HS-27A (cell line): ENCODE data around the gene PTMA.
"Not testable (repeated sequence)": the region's sequence is repeated elsewhere in the genome, so short reads cannot be mapped to it uniquely, and the experiment has no call there.

Experiments used
- DNase-seq: peaks from one replicate; pipeline ENCODE4 v3.0.0-alpha.2; 2012; ENCODE audit warnings: low read depth, missing footprints

Gene PTMA

GRCh38 chr2:231696004-231696367 lies 12.3 kb upstream of the PTMA start:
- no peak for DNase-seq

- DNase-seq, result no peak
These were observed 9.3 kb upstream of the PTMA start for GRCh38 chr2:231699006-231699405.

GRCh38 chr2:231701456-231702373 lies 6.6 kb upstream of the PTMA start:
- DNase-seq, result no peak

DNA sequence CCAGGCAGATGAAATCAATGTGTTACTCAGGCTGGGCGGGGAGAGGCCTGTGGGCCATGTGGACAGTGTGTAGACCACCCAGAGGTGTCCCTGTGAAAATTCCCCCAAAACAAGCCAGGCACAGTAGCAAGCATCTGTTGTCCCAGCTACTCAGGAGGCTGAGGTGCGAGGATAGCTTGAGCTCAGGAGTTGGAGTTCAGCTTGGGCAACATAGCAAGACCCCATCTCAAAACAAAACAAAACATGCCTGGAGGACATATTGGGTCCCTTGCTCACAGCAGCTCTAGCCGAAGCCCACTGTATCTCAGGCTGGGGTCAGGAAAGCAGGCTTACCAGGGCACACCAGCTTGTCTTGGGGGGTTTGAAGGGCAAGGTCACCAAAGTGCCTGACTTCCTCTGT lies 4.3 kb upstream of the PTMA start:
- DNase-seq, result no peak

DNA sequence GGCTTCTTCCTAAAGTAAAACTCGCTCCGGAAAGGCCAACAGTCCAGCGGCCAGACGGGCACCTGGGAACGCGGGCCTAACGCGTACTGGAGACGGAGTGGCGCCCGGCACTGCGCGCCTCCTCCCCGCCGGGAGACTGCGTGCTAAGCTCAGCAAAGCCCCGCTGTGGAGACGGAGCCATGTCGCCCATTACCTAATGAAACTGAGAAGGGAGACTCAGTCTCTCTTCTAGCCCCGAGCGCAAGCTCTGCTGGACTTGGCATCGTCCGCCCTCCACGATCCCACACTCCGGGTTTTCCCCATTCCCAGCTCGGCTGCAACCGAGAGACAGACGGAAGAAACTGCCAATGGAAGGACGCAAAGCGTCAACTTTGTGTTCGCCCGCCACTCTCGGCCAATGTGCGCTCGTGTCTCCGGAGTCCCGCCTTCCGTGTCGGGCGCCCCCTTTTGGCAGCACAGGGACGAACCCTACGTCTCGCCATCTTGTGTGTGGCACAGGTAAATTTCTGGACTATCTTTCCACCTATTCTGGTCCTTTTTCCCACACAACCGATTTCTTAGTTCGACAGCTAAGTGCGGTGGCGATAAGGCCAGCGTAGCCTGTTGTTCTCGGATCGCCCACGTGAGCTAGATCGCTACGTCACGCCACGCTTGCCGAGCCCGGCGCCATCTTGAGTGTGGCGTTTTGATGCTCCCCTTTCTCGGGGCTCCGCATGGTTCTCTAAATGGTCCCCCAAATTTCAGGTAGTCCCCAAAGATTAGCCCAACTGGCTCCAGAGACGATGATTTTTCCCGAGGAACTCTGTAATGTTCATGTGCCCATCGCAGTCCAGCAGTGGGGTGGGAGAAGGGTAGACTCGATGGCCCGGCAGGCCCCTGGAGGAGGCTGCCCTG lies 1.3 kb upstream of the PTMA start:
- DNase-seq, result peak; percentile 75

DNA sequence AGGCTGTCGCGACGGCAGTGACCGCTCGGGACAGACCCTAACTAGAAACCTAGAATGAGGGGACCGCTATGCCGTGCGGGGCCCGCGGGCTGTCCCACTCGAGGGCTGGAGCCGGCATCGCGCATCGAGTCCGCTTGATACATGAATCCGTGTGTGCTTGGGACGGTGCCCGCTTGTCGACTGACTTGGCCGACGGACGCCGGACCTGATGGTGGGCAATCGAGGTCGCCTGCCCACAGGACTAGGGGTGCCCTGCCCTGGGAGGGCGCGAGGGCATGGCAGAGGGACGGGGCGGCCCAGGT lies 749 bp upstream of the PTMA start:
- DNase-seq, result no peak

DNA sequence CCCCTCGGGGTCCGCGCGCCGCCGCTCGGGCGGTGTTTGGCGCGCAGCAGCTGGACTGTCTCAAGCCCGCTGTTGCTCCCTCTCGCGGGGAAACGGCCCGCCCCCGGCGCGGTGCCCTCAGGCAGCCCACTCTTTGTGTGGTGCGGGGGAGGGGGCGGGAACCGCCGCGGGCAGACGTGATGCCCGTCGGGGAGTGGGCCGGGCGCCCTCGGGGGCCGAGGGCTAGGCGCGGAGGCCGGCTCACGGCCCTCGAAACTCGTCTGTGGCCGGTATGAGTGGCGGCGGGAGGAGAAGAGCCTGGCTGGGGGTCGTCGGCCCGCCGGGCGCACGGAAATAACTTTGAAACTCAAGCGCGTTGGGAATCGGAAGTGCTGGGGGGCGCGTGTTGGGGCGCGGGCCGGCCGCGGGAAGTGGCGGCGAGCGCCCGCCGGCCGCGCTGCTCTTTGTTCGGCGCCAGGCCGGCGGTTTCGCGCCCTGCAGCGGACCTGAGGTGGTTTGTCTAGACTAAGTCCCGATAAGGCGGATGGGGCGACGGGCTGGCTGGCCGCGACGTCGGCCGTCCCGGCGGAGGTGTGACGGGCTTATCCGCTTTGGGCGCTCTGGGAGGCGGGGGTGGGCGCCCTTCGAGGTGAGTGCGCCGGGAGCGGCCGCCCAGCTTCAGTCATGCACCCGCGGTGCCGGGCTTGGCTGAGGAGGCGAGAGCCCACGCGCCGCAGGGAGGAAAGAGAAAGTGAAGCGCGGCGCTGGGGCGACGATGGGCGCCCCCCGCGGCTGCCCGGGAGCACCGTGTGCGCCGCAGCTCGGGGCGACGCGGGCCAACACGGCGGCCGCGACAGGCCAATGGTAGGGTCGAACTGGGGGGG lies 679 bp downstream of the PTMA start:
- DNase-seq, result no peak

GRCh38 chr2:231709636-231709980 lies 1.3 kb downstream of the PTMA start:
- no peak for DNase-seq

DNA sequence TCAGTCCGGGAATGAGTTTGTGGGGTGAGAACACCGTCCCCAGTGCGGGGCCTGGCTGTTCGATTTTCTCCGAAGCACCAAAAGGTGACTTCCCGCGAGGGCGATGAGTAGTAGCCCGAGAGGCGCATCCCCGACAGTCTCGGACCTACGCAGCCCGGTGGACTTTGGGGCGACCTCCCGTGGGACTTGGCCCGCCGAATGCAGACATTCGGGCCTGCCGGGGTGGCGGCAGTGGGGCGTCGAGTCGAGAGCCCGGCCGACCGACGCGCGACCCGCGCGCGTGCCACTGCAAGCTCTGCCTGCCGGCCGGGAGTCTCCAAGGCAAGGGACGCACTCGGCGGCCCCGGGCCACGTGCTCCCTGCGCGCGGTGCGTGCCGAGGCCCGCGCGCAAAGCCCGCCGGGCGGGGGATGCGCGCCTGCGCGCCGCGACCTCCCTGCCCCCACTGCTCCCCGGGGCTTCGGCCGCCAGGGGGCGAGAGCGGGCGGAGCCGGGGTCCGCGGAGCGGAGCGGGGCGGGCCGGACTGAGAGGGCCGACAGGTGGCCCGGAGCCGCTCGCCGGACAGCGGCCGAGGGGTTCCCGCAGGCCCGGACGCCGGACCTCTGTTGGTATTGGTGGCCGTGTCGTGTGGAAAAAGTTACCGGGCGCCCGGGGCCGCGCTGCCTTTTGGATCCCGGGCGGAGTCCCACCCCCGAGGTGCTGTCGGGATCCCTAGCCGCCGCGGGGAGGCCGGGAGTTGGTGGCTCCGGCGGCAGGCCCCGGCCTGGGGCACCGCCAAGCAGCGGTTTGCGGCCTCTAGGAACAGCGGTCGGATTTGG lies 1.9 kb downstream of the PTMA start:
- no peak for DNase-seq

DNA sequence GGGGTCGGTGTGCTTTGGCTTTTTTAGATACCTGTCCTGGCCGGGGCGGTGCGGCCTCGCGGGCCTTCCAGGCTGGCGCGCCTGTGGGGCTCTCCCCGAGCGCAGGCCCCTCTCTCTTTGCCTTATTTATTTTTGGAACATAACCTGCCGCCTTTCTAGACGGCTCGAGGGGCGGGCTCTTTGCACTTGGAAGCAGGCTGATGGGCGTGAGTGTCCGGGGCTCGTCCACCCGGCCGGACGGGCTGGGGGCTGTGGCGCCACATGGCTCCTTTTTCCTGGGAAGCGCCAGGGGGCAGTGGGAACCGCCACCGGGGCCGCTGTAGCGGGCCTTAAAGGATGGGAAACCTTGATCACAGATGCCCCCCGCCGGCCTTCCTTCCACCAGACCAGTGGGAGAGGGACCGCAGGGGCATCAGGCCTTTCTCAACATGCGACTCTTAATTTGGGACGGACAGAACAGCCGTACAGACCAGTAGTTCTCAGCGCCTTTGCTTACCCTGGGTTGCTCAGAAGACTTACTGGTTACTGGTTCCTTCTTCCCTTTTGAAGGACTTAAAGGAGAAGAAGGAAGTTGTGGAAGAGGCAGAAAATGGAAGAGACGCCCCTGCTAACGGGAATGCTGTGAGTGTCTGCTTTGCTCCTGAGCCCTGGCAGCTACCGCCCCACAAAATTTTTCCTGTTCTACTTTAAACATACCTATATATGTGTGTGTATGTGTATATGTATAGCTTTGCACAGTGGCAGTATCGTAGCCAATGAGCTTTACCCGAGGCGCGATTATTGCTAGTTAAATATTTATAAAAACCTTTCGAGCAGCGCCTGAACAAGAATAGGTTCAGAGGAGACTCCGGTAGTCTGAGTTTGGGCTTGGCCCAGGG lies 2.7 kb downstream of the PTMA start:
- no peak for DNase-seq

GRCh38 chr2:231711677-231712450 lies 3.5 kb downstream of the PTMA start:
- DNase-seq, result no peak

GRCh38 chr2:231712451-231713021 lies 4.2 kb downstream of the PTMA start:
- not testable (repeated sequence) for DNase-seq

DNA sequence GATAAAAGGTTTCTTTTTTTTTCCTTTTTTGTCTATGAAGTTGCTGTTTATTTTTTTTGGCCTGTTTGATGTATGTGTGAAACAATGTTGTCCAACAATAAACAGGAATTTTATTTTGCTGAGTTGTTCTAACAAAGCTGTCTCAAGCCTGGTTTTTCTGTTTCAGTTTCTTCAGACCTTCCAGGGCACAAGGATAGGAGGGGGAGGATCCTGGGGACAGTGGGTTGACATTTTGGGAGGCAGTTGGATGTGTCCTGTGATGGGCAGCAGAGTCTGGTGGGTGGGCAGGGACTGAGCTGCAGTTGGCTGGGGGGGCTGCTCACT lies 5.0 kb downstream of the PTMA start:
- DNase-seq, result not testable (repeated sequence)

- no peak for DNase-seq
These were observed 5.7 kb downstream of the PTMA start for GRCh38 chr2:231713730-231714638.

DNA sequence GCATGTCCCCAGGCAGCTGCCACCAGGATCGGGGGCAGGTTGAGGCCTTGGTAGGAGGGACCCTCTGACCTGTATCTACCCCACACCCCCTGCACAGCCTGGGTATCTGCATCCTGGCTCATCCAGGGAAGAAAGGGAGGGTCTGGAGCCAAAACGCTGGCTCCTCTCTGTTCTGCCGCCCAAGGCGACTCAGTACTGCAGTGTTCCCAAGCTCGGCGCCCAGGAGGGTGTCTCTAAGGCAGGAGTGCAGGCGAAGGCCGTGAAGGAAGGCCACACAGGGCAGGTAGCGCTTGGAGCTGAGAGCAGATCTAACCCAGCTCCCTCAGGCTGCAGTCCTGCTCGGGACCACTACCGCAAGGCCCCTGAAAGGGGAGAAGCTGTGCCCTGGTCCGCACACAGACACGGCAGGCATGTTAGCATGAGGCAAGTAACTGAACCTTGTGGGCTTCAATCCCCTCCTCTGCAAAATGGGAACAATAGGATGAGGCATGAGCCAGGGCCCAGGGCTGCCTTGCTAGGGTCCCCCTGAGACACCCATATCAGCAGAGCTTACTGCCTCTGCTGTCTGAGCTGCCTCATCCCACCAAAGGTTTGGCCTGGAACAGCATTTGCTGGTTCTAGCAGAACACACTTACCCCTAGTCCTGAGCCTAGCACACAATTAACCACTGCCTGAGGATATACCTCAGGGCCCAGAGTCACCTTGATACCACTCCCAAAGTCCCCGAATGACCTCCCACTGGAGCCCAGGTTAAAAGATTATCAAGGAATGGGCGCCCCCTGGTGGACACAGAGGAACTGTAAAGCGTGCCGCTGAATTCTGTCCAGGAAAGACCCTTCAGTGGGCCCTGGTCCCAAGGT lies 6.5 kb downstream of the PTMA start:
- DNase-seq, result no peak

GRCh38 chr2:231715499-231715837 lies 7.1 kb downstream of the PTMA start:
- DNase-seq, result no peak

DNA sequence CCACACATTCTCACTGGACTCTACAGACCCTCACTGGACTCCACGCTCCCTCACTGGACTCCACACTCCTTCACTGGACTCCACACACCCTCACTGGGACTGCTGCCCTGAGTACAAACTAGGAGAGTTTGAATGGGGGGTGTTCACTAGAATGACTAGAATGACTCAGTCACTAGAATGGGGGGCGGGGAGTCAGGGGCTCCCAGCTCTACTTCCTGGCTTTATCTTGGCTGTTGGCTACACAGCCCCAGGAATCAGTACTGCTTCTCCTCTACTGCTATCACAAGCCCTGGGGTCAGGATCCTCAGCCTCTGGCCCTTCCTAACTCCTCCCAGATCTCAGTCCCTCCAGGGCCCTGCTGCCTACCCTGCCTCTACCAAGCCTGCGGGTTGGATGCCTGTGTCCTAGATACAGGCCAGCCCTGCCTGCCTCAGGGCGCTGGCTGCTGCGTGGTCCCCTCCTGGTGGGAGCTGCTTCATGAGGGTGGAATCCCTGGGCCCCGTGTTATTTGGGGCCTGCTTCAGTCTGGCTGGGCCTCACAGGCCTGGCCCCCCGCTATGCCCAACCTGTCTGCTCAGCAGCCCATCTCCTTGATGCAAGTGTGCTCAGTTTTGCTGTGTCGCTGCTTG lies 7.8 kb downstream of the PTMA start:
- no peak for DNase-seq
